Stimulated activated CD4-positive, alpha-beta T cell treated with anti-CD3 and anti-CD28 coated beads, Interleukin-12 subunit alpha, Interleukin-12 subunit beta, amount 100 ng/mL, for 24 hours (primary cell): Measurements from ENCODE around the gene ZSWIM5.
"Not testable (repeated sequence)": the region's sequence is repeated elsewhere in the genome, so short reads cannot be mapped to it uniquely, and the experiment has no call there.

Experiments
- DNase-seq, 2 experiments: peaks; one replicate each; pipeline ENCODE4 v3.0.0-alpha.2; 2020; ENCODE audit warnings: low read depth in 2 of 2

ZSWIM5 gene

DNA sequence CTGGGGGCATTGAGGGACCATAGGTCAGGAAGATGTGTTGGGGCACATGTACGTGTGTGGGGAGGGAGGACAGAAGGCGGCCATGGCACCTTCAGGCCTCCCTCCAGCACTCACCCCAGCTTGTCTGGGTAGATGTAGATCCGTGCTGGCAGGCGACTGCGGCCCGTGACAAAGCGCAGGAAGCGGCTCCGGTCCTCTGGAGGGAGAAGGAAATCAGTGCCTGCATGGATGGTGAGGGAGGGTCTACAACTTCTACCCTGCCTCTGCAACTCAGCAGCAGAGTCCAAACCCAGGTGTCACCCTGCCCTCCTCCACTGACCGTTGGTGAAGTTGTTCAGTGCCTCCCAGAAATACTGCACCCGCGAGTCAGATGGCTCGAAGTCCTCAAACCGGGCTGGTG, 202.7 kb downstream of the ZSWIM5 start:
- no peak for DNase-seq

DNA sequence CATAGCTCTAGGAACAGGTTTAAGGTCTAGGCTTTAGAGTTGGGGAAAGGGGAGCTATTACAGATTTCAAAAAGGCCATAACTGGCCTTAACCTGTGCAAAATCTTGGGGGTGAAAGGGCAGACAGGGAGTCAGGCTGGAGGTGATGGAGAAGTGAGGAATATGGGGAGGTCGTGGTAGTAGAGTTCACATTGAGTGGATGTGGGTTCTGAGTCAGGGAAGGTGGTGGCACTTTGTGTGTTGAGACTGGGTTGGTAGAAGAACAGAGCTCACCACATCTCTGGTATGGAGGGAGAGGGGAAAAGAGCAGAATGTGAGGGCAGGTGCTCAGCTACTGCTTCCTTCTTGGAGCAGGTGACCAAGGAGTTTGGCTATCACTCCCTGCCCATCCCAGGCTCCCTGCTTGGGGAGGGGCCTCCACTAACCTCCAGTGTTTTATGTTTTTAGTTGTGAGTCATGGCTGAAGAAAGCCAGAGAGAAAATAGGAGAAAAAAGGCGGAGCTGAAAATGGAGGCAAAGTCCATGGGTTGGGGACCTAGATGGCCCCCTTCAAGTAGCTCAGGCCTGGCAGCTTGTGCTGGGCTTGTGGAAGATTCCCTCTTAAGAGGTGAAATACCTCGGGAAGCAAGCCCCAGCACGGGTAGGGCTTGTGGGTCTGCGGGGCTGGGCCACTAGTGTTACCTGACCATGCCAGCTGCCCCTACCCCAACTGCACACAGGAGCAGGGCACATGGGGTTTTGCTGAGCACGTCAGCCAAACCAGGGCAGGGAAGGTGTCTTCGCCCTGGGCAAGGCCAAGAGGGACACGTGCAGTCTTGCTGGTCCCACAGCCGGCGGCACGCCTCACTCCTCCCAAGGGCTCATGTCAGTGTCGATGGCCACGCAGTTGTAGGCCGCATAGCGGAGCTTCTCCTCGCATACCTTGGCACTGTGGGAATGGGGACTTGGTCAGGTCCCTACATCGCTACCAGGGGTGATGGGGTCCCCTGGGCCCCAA, 203.5 kb downstream of the ZSWIM5 start:
- no peak for DNase-seq

DNA sequence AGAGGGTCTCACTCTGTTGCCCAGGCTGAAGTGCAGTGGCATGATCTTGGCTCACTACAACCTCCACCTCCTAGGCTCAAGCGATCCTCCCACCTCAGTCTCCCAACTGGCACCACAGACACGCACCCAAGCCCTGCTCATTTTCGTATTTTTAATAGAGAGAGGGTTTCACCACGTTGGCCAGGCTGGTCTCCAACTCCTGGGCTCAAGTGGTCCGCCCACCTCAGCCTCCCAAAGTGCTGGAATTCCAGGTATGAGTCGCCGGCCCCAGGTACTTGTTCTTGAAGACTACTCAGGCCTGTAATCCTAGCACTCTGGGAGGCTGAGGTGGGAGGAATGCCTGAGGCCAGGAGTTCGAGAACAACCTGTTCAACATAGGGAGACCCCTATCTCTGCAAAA, 204.8 kb downstream of the ZSWIM5 start:
- DNase-seq: not testable (repeated sequence)

DNA sequence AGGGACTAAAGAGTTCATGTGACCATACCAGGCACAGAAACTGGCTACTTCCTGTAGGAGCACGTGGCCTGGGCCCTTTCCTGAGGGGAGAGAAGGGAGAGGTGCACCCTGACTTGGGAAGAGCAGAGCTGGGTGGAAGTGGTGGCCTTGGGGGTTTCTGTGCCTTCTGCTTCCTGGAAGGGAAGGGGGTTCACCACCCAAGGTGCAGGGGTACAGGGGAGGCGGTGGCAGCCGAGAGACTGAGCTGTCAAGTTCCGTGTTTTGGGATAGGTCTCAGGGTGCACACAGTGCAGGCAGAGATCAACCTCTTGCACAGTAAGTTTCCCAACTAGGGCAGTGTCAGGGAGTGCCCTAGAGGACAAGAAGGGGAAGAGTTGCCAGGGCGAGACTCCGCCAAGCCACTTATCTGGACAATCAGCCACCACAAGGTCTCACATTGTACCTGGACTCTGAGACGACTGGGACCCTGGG, 205.4 kb downstream of the ZSWIM5 start:
- no peak for DNase-seq

DNA sequence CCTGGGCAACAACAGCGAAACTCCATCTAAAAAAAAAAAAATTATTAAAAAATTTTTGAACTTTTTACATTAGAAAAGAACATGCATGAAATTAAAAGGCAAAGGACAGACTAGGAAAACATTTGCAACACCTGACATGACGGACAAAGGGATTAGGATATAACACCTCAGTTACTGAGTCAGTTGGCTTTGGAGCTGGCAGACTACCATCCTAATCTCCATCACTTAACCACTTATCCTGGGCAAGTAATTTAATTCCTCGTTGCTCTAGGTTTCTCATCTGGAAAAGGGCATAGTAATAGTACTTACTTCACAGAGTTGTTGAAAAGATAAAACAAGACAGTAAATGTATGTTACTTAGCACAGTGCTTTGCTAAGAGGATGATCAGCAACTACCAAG, 207.2 kb downstream of the ZSWIM5 start:
- DNase-seq: no peak

DNA sequence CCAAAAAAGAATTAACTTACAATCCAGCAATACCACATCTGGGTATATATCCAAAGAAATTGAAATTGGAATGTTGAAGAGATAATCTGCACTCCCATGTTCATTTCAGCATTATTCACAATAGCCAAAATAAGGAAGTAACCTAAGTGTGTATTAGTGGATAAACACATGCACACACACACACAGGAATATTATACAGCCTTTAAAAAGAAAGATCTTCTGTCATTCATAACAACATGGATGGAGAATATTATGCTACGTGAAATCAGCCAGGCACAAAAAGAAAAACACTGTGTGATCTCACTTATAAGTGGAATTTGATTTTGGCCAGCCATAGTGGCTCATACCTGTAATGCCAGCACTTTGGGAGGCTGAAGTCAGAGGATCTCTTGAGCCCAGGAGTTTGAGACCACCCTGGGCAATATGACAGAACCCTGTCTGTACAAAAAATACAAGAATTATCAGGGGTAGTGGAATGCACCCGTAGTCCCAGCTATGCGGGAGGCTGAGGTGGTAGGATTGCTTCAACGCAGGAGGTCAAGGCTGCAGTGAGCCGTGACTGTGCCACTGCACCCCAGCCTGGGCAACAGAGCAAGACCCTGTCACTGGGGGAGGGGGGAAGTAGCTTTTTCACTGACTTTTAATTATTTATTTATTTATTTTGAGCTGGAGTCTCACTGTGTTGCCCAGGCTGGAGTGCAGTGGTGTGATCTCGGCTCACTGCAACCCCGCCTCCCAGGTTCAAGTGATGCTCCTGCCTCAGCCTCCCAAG, 210.8 kb downstream of the ZSWIM5 start:
- no peak for DNase-seq

DNA sequence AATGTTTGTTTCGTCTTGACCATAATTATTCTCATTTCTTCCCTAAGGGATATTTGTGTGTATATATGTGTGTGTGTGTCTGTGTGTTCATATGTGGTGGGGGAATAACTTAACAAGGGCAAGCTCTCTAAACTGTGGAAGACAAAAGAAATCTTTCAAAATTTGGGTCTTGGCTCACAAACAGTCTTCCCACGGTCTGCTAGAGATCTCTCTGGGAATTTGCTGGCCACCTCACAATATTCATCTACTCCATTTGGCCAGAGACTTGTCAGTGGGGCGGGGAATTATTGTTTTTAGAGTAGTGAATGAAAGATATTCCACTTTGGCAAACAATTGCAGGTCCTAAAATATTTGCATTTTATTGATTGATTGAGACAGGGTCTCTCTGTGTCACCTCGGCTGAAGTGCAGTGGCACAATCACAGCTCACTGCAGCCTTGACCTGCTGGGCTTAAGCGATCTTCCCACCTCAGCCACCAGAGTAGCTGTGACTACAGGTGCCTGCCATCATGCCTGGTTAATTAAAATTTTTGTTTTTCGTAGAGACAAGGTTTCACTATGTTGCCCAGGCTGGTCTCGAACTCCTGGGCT, 212.0 kb downstream of the ZSWIM5 start:
- no peak for DNase-seq

DNA sequence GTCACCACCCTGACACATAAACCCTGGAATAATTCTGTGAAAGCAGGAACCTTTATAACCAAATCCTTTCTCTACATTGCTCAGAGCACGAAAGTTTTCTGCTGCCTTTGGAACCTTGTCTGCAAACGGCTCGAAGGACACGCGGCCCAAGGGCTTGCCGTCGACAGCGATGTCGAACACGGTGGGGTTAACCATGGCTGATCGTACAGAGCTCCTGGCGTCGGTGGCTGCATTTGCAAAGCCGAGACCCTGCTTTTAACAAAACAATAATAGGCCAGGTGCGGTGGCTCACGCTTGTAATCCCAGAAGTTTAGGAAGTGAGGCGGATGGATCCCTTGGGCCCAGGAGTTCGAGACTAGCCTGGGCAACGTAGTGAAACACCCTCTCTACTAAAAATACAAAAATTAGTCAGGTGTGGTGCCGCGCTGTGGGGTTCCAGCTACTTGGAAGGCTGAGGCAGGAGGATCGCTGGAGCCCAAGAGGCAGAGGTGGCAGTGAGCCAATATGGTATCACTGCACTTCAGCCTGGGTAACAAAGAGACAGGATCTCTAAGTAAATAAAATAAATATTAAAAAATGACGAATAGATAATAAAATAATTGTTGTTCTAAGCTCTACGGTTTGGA, 217.8 kb downstream of the ZSWIM5 start:
- DNase-seq: no peak

DNA sequence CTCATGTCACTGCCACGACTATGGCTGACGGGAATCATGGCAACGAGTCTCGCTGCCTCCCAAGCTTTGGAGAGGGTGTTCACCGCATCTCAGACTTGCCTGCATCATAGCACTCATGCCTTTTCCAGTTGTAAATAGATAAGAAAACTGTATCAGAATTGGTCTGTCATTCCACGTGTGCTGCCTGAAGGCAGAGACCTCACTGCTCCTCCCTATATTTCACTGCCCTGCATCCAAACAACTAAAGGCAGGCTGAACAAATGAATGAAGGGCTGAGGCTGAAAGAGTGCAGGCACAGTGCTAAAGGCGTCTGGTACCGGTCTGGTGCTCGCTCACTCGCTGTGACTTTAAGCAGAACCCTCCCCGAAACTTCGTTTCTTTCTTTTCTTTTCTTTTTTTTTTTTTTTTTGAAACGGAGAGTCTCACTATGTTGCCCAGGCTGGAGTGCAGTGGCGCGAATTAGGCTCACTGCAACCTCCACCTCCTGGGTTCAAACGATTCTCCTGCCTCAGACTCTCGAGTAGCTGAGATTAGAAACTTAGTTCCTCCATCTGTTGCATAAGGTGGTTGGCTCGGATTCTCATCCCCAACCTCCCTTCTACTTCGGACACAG, 220.6 kb downstream of the ZSWIM5 start:
- no peak for DNase-seq

DNA sequence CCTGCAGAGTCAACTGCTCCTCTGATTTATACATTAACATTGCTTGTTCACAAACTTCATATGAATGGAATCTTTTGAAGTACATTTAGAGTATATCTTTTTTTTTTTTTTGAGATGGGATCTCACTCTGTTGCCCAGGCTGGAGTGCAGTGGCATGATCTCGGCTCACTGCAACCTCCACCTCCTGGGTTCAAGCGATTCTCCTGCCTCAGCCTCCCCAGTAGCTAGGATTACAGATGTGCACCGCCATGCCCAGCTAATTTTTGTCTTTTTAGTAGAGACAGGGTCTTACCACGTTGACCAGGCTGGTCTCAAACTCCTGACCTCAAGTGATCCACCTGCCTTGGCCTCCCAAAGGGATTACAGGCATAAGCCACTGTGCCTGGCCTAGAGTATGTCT, 229.0 kb downstream of the ZSWIM5 start:
- DNase-seq: not testable (repeated sequence)

DNA sequence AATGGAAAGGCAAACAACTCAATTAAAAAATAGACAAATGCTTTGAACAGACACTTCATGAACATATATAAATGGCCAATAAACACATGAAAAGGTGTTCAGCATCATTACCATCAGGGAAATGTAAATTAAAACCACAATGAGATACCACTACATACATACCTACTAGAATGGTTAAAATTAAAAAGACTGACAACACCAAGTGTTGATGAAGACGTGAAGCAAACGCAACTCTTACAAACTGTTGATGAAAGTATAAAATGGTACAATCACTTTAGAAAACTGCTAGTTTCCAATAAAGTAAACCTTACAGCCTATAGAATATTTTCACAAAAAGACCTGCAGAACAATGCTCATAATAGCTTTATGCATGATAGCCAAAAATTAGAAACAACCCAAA, 230.2 kb downstream of the ZSWIM5 start:
- DNase-seq: no peak

DNA sequence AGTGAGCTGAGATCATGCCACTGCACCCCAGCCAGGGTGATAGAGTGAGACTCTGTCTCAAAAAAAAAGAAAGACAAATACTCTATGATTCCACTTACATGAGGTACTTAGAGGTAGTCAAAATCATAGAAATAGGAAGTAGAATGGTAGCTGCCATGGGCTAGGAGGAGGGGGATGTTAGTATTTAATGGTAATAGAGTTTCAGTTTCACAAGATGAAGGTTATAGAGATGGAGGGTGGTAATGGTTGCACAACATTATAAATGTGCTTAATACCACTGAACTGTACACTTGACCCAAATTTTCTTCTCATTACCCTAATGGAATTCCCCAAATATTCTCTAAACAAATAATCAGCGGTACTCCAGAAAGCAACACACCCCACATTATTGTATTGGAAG, 232.8 kb downstream of the ZSWIM5 start:
- no peak for DNase-seq

DNA sequence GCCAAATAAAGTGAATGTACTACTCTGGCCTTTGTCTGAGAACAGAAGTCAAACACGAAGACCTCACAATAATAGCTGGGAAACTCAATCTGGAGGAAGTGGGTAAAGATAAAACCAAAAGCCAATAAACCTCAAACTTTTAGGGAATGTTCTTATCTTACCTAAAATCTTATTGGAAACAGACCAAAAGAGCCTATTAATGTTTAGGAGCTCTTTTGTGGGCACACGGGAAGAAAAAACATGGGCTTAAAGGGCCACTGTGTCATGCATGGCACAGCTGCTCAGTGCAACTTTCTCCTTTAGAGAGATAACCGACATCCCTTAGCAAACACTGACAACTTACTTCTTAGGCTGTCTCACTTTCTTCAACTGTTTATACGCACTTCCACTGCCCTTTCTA, 236.1 kb downstream of the ZSWIM5 start:
- no peak for DNase-seq
